ENCODE data around the gene LYL1. TPM values are rescaled to one million over a fixed set of nuclear protein-coding genes. Genes with fewer than 3 reads are reported as not detected.
A peak's percentile ranks its signal among the peaks of the same experiment; 100 is the strongest.

LYL1 gene
- total and polyA plus RNA-seq, 9 of the 15 experiments (the other 6 are each of a cell fraction or from before 2014, with no cell fraction given) = 1.3 to 266 (median 34.0) TPM

- TF ChIP-seq RERE (CRISPR knock-in tag; IDR thresholded peaks at IDR 0.05; ENCODE audit: borderline replicate concordance) = 0 out of 2 replicates have a peak, but pooled peaks have one; percentile 28
- no peak for TF ChIP-seq E4F1 (CRISPR knock-in tag; IDR thresholded peaks at IDR 0.05; ENCODE audit: borderline replicate concordance)
- TF ChIP-seq RFX5 (IDR thresholded peaks at IDR 0.05; ENCODE audit: low read depth, low read length) = no peak
- no peak for TF ChIP-seq TAF15 (IDR thresholded peaks at IDR 0.05; ENCODE audit: low read depth, low read length)
- TF ChIP-seq TEAD4 (IDR thresholded peaks at IDR 0.05; ENCODE audit: low read length) = peak; percentile 15; the same call in 1 of the 2 replicates
- TF ChIP-seq TEAD4 (CRISPR knock-in tag; IDR thresholded peaks at IDR 0.05; ENCODE audit: borderline replicate concordance) = no peak
- no peak for TF ChIP-seq ZNF311 (CRISPR knock-in tag; IDR thresholded peaks at IDR 0.05)
- no peak for TF ChIP-seq CHD1 (IDR thresholded peaks at IDR 0.05; ENCODE audit: low read length)
- TF ChIP-seq EGR1 (conservative IDR thresholded peaks at IDR 0.05) = peak; percentile 100
- TF ChIP-seq U2AF2 (optimal IDR thresholded peaks at IDR 0.05; ENCODE audit: low read depth, low read length) = no peak
- no peak for TF ChIP-seq MEIS2 (IDR thresholded peaks at IDR 0.05; ENCODE audit: partially characterized antibody)
- peak; percentile 51; the same call in 1 of the 2 replicates for TF ChIP-seq TOE1 (IDR thresholded peaks at IDR 0.05; ENCODE audit: borderline replicate concordance)
- no peak for TF ChIP-seq TOE1 (CRISPR knock-in tag; IDR thresholded peaks at IDR 0.05; ENCODE audit: borderline replicate concordance, low read depth)
- no peak for TF ChIP-seq ZNF778 (CRISPR knock-in tag; IDR thresholded peaks at IDR 0.05)
- TF ChIP-seq ZNF583 (CRISPR knock-in tag; IDR thresholded peaks at IDR 0.05) = no peak
- no peak for TF ChIP-seq RBM14 (IDR thresholded peaks at IDR 0.05; ENCODE audit: borderline replicate concordance, insufficient read depth, low read depth, low read length)
- no peak for TF ChIP-seq BACH1 (tag; IDR thresholded peaks at IDR 0.05)
- TF ChIP-seq ZNF212 (CRISPR knock-in tag; IDR thresholded peaks at IDR 0.05) = no peak
- no peak for TF ChIP-seq SMARCC2 (IDR thresholded peaks at IDR 0.05; ENCODE audit: low read depth)
- TF ChIP-seq HDAC2 (IDR thresholded peaks at IDR 0.05) = 0 out of 2 replicates have a peak, but pooled peaks have one; percentile 29
Observed at GRCh38 chr19:13118424-13119193, 16.0 kb upstream of the LYL1 start (continued).

Data from K562 (cell line).